SU-DHL-6 (cell line): Measurements from ENCODE around the gene ANKS1A.

Experiments used
- H2AFZ ChIP-seq: fragments of 200-600 bp; sonication (generic); 2 replicates; pipeline ENCODE4 v1.6.1; 2014; ENCODE audit warnings: low read depth, mild to moderate bottlenecking, moderate library complexity, mixed read lengths, antibody characterized with exemption, low read length; ENCODE audit not compliant: severe bottlenecking
- H3F3A ChIP-seq: fragments of 200-600 bp; shearing (Covaris generic); 2 replicates; pipeline ENCODE4 v1.6.0; 2016; ENCODE audit warnings: antibody characterized with exemption, mild to moderate bottlenecking; ENCODE audit not compliant: insufficient read depth
- H3K27ac ChIP-seq: fragments of 200-600 bp; sonication (generic); 2 replicates; pipeline ENCODE4 v1.5.1; 2016; ENCODE audit warnings: low read depth, mild to moderate bottlenecking, low read length, moderate library complexity, mixed read lengths
- H3K27me3 ChIP-seq: fragments of 200-600 bp; sonication (generic), shearing (Covaris generic); 2 replicates; pipeline ENCODE4 v1.6.0; 2014; ENCODE audit warnings: mild to moderate bottlenecking, low read length
- H3K36me3 ChIP-seq: fragments of 200-600 bp; sonication (generic); 2 replicates; pipeline ENCODE4 v1.6.1; 2014; ENCODE audit warnings: mild to moderate bottlenecking, low read length, mixed read lengths
- H3K4me2 ChIP-seq: fragments of 300-600, 200-600 bp; shearing (Covaris generic), sonication (generic); 2 replicates; pipeline ENCODE4 v1.6.0; 2014; ENCODE audit warnings: low read length, low read depth, mild to moderate bottlenecking; ENCODE audit not compliant: poor library complexity, severe bottlenecking
- H3K4me3 ChIP-seq: fragments of 200-600 bp; sonication (generic); 2 replicates; pipeline ENCODE4 v1.5.1; 2014; ENCODE audit warnings: antibody characterized with exemption, low read length, mild to moderate bottlenecking, mixed read lengths; ENCODE audit not compliant: insufficient read depth, poor library complexity, severe bottlenecking
- H3K79me2 ChIP-seq: fragments of 200-600 bp; sonication (generic); 2 replicates; pipeline ENCODE4 v1.6.1; 2014; ENCODE audit warnings: mild to moderate bottlenecking, low read length, moderate library complexity; ENCODE audit not compliant: insufficient read depth
- H3K9ac ChIP-seq: fragments of 200-600 bp; sonication (generic); 2 replicates; pipeline ENCODE4 v1.7.0; 2014; ENCODE audit warnings: mild to moderate bottlenecking, low read length
- H3K9me2 ChIP-seq: fragments of 200-600 bp; sonication (generic); replicated peaks from 2 replicates; pipeline ENCODE4 v1.6.1; 2014; ENCODE audit warnings: low read length; ENCODE audit not compliant: insufficient read depth
- H3K9me3 ChIP-seq: fragments of 200-600 bp; sonication (generic); 2 replicates; pipeline ENCODE4 v1.6.1; 2014; ENCODE audit warnings: low read length, mixed read lengths; ENCODE audit not compliant: insufficient read depth
- H4K20me1 ChIP-seq: fragments of 200-600 bp; sonication (generic); 2 replicates; pipeline ENCODE4 v1.6.1; 2014; ENCODE audit warnings: low read depth, mild to moderate bottlenecking, antibody characterized with exemption, low read length, moderate library complexity, mixed read lengths
- CTCF ChIP-seq: fragments of 200-600 bp; sonication (generic); IDR thresholded peaks from one replicate; pipeline ENCODE4 v1.5.1; 2017; ENCODE audit warnings: antibody characterized with exemption, mild to moderate bottlenecking, low read length, moderate library complexity; ENCODE audit not compliant: insufficient read depth, poor library complexity, severe bottlenecking
- EZH2phosphoT487 ChIP-seq: fragments of 200-600 bp; sonication (generic), shearing (Covaris generic); conservative IDR thresholded peaks from 2 replicates; pipeline ENCODE4 v1.6.1; 2018; ENCODE audit warnings: mild to moderate bottlenecking, antibody characterized with exemption, low read length, moderate library complexity, mixed read lengths

Gene ANKS1A

GRCh38 chr6:34926655-34927054, 37.6 kb downstream of the ANKS1A start:
- Histone ChIP-seq H3K4me2 (no peak overlapping the region), H3K9ac (no peak overlapping the region), H3K36me3 (no peaks in the 10 kb centered on the region), H3K4me3 (no peak overlapping the region), H3K27me3 (no peaks in the 10 kb centered on the region), H2AFZ (no peak overlapping the region), H3K79me2 (no peaks in the 10 kb centered on the region), H3K27ac (no peak overlapping the region), H4K20me1 (peaks cover 12% of the 10 kb centered on the region), H3K9me2 (no peaks in the 10 kb centered on the region), H3F3A (no peaks in the 10 kb centered on the region), H3K9me3 (no peaks in the 10 kb centered on the region)
- TF ChIP-seq EZH2phosphoT487 (no peak), CTCF (no peak)

- peaks cover 16% of the 10 kb centered on the region for H4K20me1 ChIP-seq
- no peak overlapping the region for H3K4me3 ChIP-seq
- H3K27ac ChIP-seq, result no peak overlapping the region
- H3K9ac ChIP-seq, result no peak overlapping the region
- H2AFZ ChIP-seq, result no peak overlapping the region
- TF ChIP-seq EZH2phosphoT487 (no peak), CTCF (no peak)
- no peaks in the 10 kb centered on the region for H3K36me3 ChIP-seq
- H3K9me2 ChIP-seq, result no peaks in the 10 kb centered on the region
- no peaks in the 10 kb centered on the region for H3K9me3 ChIP-seq
- no peaks in the 10 kb centered on the region for H3F3A ChIP-seq
- H3K79me2 ChIP-seq, result no peaks in the 10 kb centered on the region
- no peak overlapping the region for H3K4me2 ChIP-seq
- H3K27me3 ChIP-seq, result no peaks in the 10 kb centered on the region
Measured at GRCh38 chr6:34928220-34928619, 39.2 kb downstream of the ANKS1A start.

- Histone ChIP-seq H3K36me3 (no peaks in the 10 kb centered on the region), H4K20me1 (peaks cover 16% of the 10 kb centered on the region)
- TF ChIP-seq CTCF (no peak), EZH2phosphoT487 (no peak)
Measured at GRCh38 chr6:34928695-34929094, 39.6 kb downstream of the ANKS1A start.

More at GRCh38 chr6:34928695-34929094, 39.6 kb downstream of the ANKS1A start:
- no peaks in the 10 kb centered on the region for H3K27me3 ChIP-seq
- H3F3A ChIP-seq, result no peaks in the 10 kb centered on the region
- no peak overlapping the region for H3K4me3 ChIP-seq
- no peak overlapping the region for H3K4me2 ChIP-seq
- no peaks in the 10 kb centered on the region for H3K9me2 ChIP-seq
- H3K79me2 ChIP-seq, result no peaks in the 10 kb centered on the region
- H2AFZ ChIP-seq, result no peak overlapping the region
- no peak overlapping the region for H3K9ac ChIP-seq
- H3K9me3 ChIP-seq, result no peaks in the 10 kb centered on the region
- H3K27ac ChIP-seq, result no peak overlapping the region
